ENCODE measurements around the gene PTBP3. TPM values are rescaled to one million over a fixed set of nuclear protein-coding genes. Genes with fewer than 3 reads are reported as not detected.

PTBP3 gene
- polyA plus RNA-seq, 3 donors = 33.6 to 68.3 (median 51.4) TPM

- 29% methylated on average over 4 of the region's 5 CpGs for WGBS (ENCODE audit: insufficient coverage)
- Mint-ChIP-seq H3K27ac (peak overlapping the region in 4 of 7 donors; percentile 22 to 79 (median 70)), H3K4me3 (no peak overlapping the region), H3K36me3 (peaks cover 40 to 61% of the 10 kb centered on the region in 2 donors), H3K4me1 (peaks cover 85% of the 10 kb centered on the region), H3K9me3 (peaks cover 0 to 5% (median 0%) of the 10 kb centered on the region in 7 donors), H3K27me3 (ENCODE audit: low read depth in 3 of 3) (peaks cover 0 to 2% (median 0%) of the 10 kb centered on the region in 3 donors)
- Histone ChIP-seq H3K36me3 (replicated peaks in 1 of 2; ENCODE audit: control insufficient read depth in 1 of 2, insufficient read depth in 2 of 2, low read length in 2 of 2) (peaks cover 0 to 12% of the 10 kb centered on the region in 2 donors), H3K79me2 (ENCODE audit: insufficient read depth, low read length) (peaks cover 86% of the 10 kb centered on the region), H3K9ac (ENCODE audit: insufficient read depth, low read length, poor library complexity, severe bottlenecking) (no peak overlapping the region), H3K4me3 (replicated peaks in 1 of 3; ENCODE audit: low read depth in 2 of 3, low read length in 3 of 3) (no peak overlapping the region), H3K9me3 (replicated peaks in 1 of 2; ENCODE audit: control insufficient read depth in 1 of 2, insufficient read depth in 1 of 2, low read length in 2 of 2) (no peaks in the 10 kb centered on the region), H3K4me1 (ENCODE audit: control insufficient read depth in 1 of 2, insufficient read depth in 2 of 2, low read length in 2 of 2) (peaks cover 48 to 51% of the 10 kb centered on the region in 2 donors), H3K4me2 (replicated peaks; ENCODE audit: extremely low read depth, low read length, poor library complexity, severe bottlenecking) (peak overlapping the region; percentile 3), H2AFZ (ENCODE audit: insufficient read depth, low read depth, low read length, poor library complexity, severe bottlenecking) (no peak overlapping the region), H3K27me3 (ENCODE audit: control insufficient read depth in 2 of 2, insufficient read depth in 2 of 2, low read length in 2 of 2) (no peaks in the 10 kb centered on the region), H4K20me1 (ENCODE audit: insufficient read depth, low read length) (peaks cover 48% of the 10 kb centered on the region), H3K27ac (ENCODE audit: low read depth in 1 of 2, low read length in 2 of 2) (peak overlapping the region in 1 of 2 donors; percentile 54)
- no peak for TF ChIP-seq CTCF (IDR thresholded peaks at IDR 0.05)
- intact Hi-C loops (cut with micrococcal nuclease) = loop anchor here (5.0 kb wide), 2 partner anchors 161 to 206 kb away; partner anchors contain the start of gene PTBP3 (in 1 of the 2)
- no peak for DNase-seq
Measured at GRCh38 chr9:112170968-112171367, 162.5 kb downstream of the PTBP3 start.

GRCh38 chr9:112170235-112170634 lies 163.2 kb downstream of the PTBP3 start:
- WGBS (ENCODE audit: insufficient coverage) = 80% methylated on average over 4 of the region's 4 CpGs
- H3K27ac ChIP-seq (ENCODE audit: low read depth in 1 of 2, low read length in 2 of 2) = no peak overlapping the region
- Mint-ChIP-seq H3K9me3 (peaks cover 0 to 5% (median 0%) of the 10 kb centered on the region in 7 donors), H3K27me3 (ENCODE audit: low read depth in 3 of 3) (peaks cover 0 to 5% (median 0%) of the 10 kb centered on the region in 3 donors), H3K4me3 (no peak overlapping the region), H3K4me1 (peaks cover 81% of the 10 kb centered on the region), H3K27ac (peak overlapping the region in 5 of 7 donors; percentile 26 to 79 (median 58)), H3K36me3 (peaks cover 37 to 66% of the 10 kb centered on the region in 2 donors)
- intact Hi-C loops (cut with micrococcal nuclease) = loop anchor here (5.0 kb wide), 2 partner anchors 162 to 207 kb away; partner anchors contain the start of gene PTBP3 (in 1 of the 2)
- H3K4me2 ChIP-seq (replicated peaks; ENCODE audit: extremely low read depth, low read length, poor library complexity, severe bottlenecking) = no peak overlapping the region
- no peak for TF ChIP-seq CTCF (IDR thresholded peaks at IDR 0.05)
- H3K4me1 ChIP-seq (ENCODE audit: control insufficient read depth in 1 of 2, insufficient read depth in 2 of 2, low read length in 2 of 2) = peaks cover 41 to 44% of the 10 kb centered on the region in 2 donors
- peaks cover 55% of the 10 kb centered on the region for H4K20me1 ChIP-seq (ENCODE audit: insufficient read depth, low read length)
- H3K4me3 ChIP-seq (replicated peaks in 1 of 3; ENCODE audit: low read depth in 2 of 3, low read length in 3 of 3) = no peak overlapping the region
- peaks cover 93% of the 10 kb centered on the region for H3K79me2 ChIP-seq (ENCODE audit: insufficient read depth, low read length)
- peaks cover 0 to 12% of the 10 kb centered on the region in 2 donors for H3K36me3 ChIP-seq (replicated peaks in 1 of 2; ENCODE audit: control insufficient read depth in 1 of 2, insufficient read depth in 2 of 2, low read length in 2 of 2)
- H3K27me3 ChIP-seq (ENCODE audit: control insufficient read depth in 2 of 2, insufficient read depth in 2 of 2, low read length in 2 of 2) = no peaks in the 10 kb centered on the region
- H3K9ac ChIP-seq (ENCODE audit: insufficient read depth, low read length, poor library complexity, severe bottlenecking) = no peak overlapping the region
- H3K9me3 ChIP-seq (replicated peaks in 1 of 2; ENCODE audit: control insufficient read depth in 1 of 2, insufficient read depth in 1 of 2, low read length in 2 of 2) = no peaks in the 10 kb centered on the region
- no peak for DNase-seq
- no peak overlapping the region for H2AFZ ChIP-seq (ENCODE audit: insufficient read depth, low read depth, low read length, poor library complexity, severe bottlenecking)

Measured in CD14-positive monocyte (primary cell).